HG02759 (cell line): ENCODE data around the gene KAT2A.

Experiments
- ATAC-seq: cut with Tn5 transposase; IDR thresholded peaks from one replicate; pipeline ENCODE4 v1.9.1; 2021; ENCODE audit warnings: mild to moderate bottlenecking, moderate library complexity; ENCODE audit not compliant: unreplicated experiment

The KAT2A gene

DNA sequence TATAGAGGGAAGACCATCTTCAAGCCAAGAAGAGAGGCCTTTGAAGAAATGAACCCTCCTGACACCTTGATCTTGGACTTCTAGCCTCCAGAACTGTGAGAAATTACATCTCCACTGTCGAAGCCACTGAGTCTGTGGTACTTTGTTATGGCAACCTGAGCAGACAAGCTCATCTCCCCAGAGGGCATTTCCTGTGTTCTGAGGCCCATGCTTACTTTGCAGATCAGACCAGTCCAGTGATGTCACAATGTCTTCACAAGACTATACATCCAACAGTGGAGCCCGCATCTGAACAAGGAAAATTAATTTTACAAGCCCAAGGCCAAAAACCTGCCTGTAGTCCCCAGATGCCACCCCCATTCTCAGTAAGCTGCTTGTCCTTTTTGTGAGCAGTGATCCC, 56.0 kb downstream of the KAT2A start:
- no peak for ATAC-seq
